ENCODE measurements around the gene NCOA1.

NCOA1 gene

GRCh38 chr2:24659862-24660261 is 168.8 kb downstream of the NCOA1 start:
- Histone ChIP-seq H2AFZ (ENCODE audit: low read length) (no peak overlapping the region), H3K79me2 (ENCODE audit: insufficient read depth, low read length) (no peaks in the 10 kb centered on the region), H3K27ac (ENCODE audit: low read depth, low read length, poor library complexity, severe bottlenecking) (no peak overlapping the region), H3K9me3 (ENCODE audit: low read length) (no peaks in the 10 kb centered on the region), H3K4me2 (ENCODE audit: low read length) (no peak overlapping the region), H3F3A (ENCODE audit: insufficient read depth, low read length) (no peaks in the 10 kb centered on the region), H3K27me3 (ENCODE audit: insufficient read depth, low read length) (no peaks in the 10 kb centered on the region), H3K9me2 (ENCODE audit: low read depth, low read length) (no peaks in the 10 kb centered on the region), H4K20me1 (ENCODE audit: insufficient read depth, low read length) (no peaks in the 10 kb centered on the region), H3K4me1 (ENCODE audit: insufficient read depth, low read length, severe bottlenecking) (peaks cover 13% of the 10 kb centered on the region), H3K4me3 (ENCODE audit: low read depth, low read length, poor library complexity, severe bottlenecking) (no peak overlapping the region), H3K9ac (ENCODE audit: low read length) (no peak overlapping the region), H3K36me3 (ENCODE audit: insufficient read depth, low read length) (no peaks in the 10 kb centered on the region)
- TF ChIP-seq EZH2 (IDR thresholded peaks at IDR 0.05; ENCODE audit: borderline replicate concordance, low read length) (no peak), CTCF (IDR thresholded peaks at IDR 0.05; ENCODE audit: low read length) (no peak)

GRCh38 chr2:24667542-24667941 is 176.5 kb downstream of the NCOA1 start:
- Histone ChIP-seq H4K20me1 (ENCODE audit: insufficient read depth, low read length) (no peaks in the 10 kb centered on the region), H3K27me3 (ENCODE audit: insufficient read depth, low read length) (no peaks in the 10 kb centered on the region), H3F3A (ENCODE audit: insufficient read depth, low read length) (no peaks in the 10 kb centered on the region), H3K9ac (ENCODE audit: low read length) (no peak overlapping the region), H3K4me1 (ENCODE audit: insufficient read depth, low read length, severe bottlenecking) (no peaks in the 10 kb centered on the region), H3K27ac (ENCODE audit: low read depth, low read length, poor library complexity, severe bottlenecking) (no peak overlapping the region), H2AFZ (ENCODE audit: low read length) (no peak overlapping the region), H3K36me3 (ENCODE audit: insufficient read depth, low read length) (no peaks in the 10 kb centered on the region), H3K79me2 (ENCODE audit: insufficient read depth, low read length) (no peaks in the 10 kb centered on the region), H3K4me2 (ENCODE audit: low read length) (no peak overlapping the region), H3K9me3 (ENCODE audit: low read length) (no peaks in the 10 kb centered on the region), H3K4me3 (ENCODE audit: low read depth, low read length, poor library complexity, severe bottlenecking) (no peak overlapping the region), H3K9me2 (ENCODE audit: low read depth, low read length) (no peaks in the 10 kb centered on the region)
- no peak for TF ChIP-seq EZH2 (IDR thresholded peaks at IDR 0.05; ENCODE audit: borderline replicate concordance, low read length)
- TF ChIP-seq CTCF (IDR thresholded peaks at IDR 0.05; ENCODE audit: low read length): no peak

- Histone ChIP-seq H2AFZ (ENCODE audit: low read length) (no peak overlapping the region), H3K4me1 (ENCODE audit: insufficient read depth, low read length, severe bottlenecking) (no peaks in the 10 kb centered on the region), H3K4me2 (ENCODE audit: low read length) (no peak overlapping the region), H3K9me2 (ENCODE audit: low read depth, low read length) (no peaks in the 10 kb centered on the region), H3K27ac (ENCODE audit: low read depth, low read length, poor library complexity, severe bottlenecking) (no peak overlapping the region), H3F3A (ENCODE audit: insufficient read depth, low read length) (no peaks in the 10 kb centered on the region), H3K36me3 (ENCODE audit: insufficient read depth, low read length) (no peaks in the 10 kb centered on the region), H3K9ac (ENCODE audit: low read length) (no peak overlapping the region), H3K4me3 (ENCODE audit: low read depth, low read length, poor library complexity, severe bottlenecking) (no peak overlapping the region), H3K9me3 (ENCODE audit: low read length) (no peaks in the 10 kb centered on the region), H3K79me2 (ENCODE audit: insufficient read depth, low read length) (no peaks in the 10 kb centered on the region), H4K20me1 (ENCODE audit: insufficient read depth, low read length) (no peaks in the 10 kb centered on the region), H3K27me3 (ENCODE audit: insufficient read depth, low read length) (no peaks in the 10 kb centered on the region)
- TF ChIP-seq EZH2 (IDR thresholded peaks at IDR 0.05; ENCODE audit: borderline replicate concordance, low read length): no peak
Observed at GRCh38 chr2:24671230-24671629, 180.2 kb downstream of the NCOA1 start.

GRCh38 chr2:24672589-24672988 is 181.5 kb downstream of the NCOA1 start:
- Histone ChIP-seq H3F3A (ENCODE audit: insufficient read depth, low read length) (no peaks in the 10 kb centered on the region), H3K79me2 (ENCODE audit: insufficient read depth, low read length) (no peaks in the 10 kb centered on the region), H3K9ac (ENCODE audit: low read length) (no peak overlapping the region), H3K4me1 (ENCODE audit: insufficient read depth, low read length, severe bottlenecking) (no peaks in the 10 kb centered on the region), H3K9me2 (ENCODE audit: low read depth, low read length) (no peaks in the 10 kb centered on the region), H2AFZ (ENCODE audit: low read length) (no peak overlapping the region), H3K27me3 (ENCODE audit: insufficient read depth, low read length) (no peaks in the 10 kb centered on the region), H3K4me3 (ENCODE audit: low read depth, low read length, poor library complexity, severe bottlenecking) (no peak overlapping the region), H3K36me3 (ENCODE audit: insufficient read depth, low read length) (0 out of 2 replicates have a peak, but pooled peaks cover 4% of the 10 kb centered on the region), H3K9me3 (ENCODE audit: low read length) (no peaks in the 10 kb centered on the region), H4K20me1 (ENCODE audit: insufficient read depth, low read length) (no peaks in the 10 kb centered on the region), H3K4me2 (ENCODE audit: low read length) (no peak overlapping the region), H3K27ac (ENCODE audit: low read depth, low read length, poor library complexity, severe bottlenecking) (no peak overlapping the region)
- no peak for TF ChIP-seq CTCF (IDR thresholded peaks at IDR 0.05; ENCODE audit: low read length)
- TF ChIP-seq EZH2 (IDR thresholded peaks at IDR 0.05; ENCODE audit: borderline replicate concordance, low read length): no peak
